Measurements from ENCODE around the gene GALNT18.
A peak's percentile ranks its signal among the peaks of the same experiment; 100 is the strongest.

Gene GALNT18

DNA sequence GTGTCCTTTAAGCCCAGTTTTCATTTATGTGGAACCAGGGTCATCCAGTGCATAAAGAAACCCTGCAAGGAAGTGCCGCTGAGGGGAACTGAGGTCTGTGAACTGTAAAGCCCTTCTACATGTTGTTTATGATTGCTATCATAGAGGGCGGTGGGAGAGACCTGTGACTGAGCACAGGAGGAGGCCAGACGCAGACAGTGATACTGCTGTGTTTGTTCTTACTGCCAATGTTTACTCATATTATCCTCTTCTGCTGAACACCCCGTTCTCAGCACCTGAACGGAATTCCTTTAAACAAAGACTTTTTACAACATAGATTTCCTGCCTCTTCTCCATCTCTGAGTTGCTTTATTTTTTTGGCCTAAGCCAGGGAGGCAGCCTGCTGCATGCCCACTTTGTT, 967 bp upstream of the GALNT18 start:
- no peak for DNase-seq

DNA sequence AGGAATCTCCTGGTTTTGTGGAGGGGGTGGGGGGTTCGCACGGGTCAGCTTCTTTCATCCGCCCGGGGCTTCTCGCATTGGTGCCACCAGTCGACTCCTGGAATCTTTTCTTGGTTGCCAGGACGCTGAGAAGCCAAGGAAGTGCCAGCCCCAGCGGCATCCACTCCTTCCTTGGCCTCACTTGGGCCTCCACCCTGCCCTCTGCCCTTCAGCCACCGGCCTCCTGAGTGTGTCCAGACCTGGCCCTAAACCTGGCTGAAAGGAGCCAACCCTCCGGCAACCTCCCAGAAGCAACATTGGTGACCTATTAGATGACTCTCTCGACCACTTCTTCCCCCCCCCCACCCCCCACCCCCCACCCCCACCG, 518 bp upstream of the GALNT18 start:
- DNase-seq: no peak

DNA sequence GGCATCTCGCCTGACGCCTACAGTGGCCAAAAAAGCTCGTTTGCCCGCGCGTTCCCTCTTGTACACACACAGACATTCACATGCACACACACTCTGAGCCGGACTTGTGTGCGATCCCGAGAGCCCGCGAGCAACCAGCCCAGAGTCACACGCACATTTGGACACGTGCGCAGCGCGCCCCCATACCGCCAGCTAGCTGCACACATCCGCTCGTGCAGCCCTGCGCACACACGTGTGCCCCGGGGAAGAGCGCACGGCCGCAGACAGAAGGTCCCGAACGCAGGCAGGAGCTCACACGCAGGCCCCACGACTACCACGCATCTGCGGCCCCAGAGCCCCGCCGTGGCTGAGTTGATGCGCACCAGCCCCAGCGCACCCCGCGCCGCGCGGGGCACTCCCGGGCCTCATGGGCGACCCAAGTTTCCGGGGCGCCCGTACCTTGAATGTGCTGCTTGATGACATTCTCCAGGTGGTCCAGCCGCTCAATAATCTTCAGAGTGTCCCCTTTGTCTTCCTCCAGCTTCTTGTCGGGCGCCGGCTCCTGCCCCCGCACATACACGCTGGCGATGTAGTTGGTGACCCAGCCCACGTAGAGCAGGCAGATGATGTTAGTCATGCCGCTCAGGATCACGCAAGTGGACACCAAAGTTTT, 758 bp downstream of the GALNT18 start:
- DNase-seq: peak; percentile 21

DNA sequence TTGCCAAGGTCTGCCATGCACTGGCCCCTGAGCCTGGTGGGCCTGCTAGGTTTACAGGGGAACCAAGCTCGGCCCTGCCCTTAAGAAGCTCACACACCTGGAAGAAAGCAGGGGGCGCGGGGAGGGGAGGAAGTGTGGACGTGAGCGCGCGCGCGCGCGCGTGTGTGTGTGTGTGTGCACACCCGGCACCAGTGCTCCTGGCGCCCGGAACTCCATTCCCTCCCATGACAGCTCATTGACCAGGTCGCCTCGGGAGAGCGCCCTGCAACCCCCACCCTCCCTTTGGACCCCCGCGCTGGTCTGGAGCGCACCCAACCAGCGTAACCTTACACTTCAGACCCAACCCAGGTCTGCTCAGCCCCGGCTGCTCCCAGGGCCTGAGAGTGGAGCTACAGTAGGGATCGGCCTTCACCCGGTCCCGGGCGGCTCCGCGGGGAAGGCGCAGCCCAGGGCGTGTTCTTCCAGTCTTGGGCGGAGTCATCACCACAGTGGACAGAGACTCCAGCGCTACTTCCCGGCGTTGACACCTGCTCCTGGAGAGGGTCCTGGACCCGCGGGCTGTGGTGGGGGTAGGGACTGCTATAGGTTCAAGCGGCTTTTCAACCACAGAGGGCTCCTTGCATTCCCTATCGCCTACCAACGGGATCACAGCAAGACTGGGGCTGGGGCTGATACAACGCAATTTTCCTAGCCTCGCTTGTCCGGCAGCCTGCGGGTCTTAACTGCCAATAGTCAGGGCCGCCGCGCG, 1.5 kb downstream of the GALNT18 start:
- DNase-seq: no peak

DNA sequence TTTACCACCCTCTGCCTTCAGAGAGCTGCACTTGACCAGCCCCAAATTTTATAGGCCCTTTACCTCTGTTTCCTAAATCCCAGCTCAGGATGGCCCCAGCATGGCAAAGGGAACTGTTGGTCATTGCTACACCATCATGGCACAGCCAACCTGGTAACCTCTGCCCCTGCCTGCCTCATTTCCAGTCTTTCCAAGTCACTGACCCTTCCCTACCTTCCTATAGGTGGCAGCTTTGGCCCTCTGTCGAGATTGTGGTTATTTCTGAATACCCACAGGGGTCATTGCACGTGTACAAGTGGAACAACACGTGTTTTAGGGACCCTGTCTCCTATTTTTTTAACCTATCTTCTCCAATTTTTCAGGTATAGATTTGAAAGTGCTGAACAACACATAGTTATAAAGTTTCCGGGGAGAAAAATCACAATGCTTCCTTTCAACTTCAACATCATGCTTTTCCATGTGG, 2.8 kb downstream of the GALNT18 start:
- no peak for DNase-seq

DNA sequence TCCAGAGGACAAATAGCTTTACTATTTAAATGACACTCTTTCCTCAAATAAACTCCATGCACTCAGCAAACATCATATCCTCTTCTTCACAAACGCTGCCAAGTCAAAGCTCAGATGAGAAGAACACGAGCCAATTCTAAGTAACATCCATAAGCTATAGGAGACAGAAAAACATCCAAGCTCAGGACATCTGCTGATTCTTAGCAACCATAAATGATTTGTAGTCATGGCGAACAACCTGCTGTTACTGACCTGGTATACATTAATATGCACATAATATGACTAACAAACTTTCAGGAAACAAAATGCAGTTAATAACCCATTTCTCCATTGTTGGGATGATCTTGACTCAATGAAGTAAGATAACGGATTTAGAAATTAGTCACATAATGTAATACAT, 6.7 kb downstream of the GALNT18 start:
- DNase-seq: no peak

DNA sequence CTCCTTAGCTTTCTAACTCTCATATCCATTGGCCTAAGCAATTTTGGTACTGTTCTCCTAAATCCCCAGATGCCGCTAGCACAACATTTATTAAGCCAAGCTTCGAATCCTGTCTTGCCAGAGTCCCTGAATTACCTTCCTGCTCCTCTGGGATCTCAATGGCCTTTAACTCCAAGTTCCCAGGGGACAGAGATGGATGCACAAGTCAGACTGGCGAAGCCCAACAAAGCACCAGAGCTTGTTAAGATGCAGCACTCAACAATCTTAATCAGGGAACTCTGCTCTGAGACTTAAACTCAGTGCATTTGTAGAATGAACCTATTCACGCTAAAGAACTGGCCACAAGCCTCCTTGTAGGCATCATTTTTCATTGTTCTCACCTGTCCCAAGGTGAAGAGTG, 9.4 kb downstream of the GALNT18 start:
- DNase-seq: no peak

DNA sequence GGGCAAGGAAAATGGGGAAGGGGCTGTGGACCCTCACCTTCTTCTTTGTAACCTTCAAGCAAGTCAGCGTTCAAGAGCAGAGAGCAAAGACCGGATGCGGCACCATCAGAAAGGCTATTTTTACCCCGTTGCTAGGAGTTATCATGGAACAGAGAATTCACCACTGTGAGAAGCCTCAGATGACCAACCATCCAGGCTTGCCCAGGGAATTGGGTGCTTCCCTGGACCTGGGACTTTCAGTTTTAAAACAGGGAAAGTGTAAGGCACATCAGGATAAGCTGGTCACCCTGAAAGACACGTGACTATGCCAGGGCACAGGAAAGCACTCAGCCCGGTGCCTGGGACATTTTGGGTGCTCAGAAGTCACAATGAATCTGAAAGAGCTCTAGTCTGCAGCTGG, 10.4 kb downstream of the GALNT18 start:
- DNase-seq: no peak

DNA sequence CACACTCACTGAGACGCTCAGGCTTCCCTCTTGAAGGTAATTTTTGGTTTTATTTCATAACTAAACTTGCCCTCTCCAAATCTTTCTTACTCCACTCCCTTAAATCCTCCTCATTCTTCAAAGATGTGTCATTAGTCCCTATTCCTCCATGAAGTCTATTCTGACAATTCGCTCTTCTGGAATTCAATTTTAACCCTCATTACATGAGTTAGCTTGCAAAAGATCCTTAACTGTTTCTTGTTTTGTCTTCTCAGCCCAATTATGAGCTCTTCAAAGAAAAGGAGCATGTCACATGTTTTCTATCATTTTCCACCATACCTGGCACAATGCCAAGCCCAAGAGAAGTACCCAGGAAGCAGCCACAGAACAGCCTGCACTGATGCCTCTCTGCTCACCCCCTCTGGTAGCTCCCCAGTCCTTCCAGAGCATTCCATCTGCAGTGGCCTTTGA, 13.0 kb downstream of the GALNT18 start:
- DNase-seq: no peak

DNA sequence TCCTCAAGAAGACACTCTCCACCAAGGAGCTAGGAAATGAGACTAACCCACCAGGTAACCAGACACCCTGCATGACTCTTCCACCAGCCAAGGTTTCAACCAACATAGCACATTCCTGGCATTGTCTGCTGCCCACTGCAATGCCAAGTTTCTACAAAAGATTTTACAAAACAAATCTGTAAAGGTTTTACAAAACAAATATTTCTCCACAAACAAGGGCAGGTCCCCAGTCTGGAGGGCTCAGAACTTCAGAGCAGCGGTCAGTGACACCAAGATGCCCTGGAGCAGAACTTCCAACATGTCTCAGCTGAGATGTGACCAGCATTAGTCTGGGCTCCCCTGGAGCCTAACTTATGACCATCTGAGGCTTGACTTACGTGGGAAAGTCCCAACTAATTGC, 14.0 kb downstream of the GALNT18 start:
- no peak for DNase-seq

DNA sequence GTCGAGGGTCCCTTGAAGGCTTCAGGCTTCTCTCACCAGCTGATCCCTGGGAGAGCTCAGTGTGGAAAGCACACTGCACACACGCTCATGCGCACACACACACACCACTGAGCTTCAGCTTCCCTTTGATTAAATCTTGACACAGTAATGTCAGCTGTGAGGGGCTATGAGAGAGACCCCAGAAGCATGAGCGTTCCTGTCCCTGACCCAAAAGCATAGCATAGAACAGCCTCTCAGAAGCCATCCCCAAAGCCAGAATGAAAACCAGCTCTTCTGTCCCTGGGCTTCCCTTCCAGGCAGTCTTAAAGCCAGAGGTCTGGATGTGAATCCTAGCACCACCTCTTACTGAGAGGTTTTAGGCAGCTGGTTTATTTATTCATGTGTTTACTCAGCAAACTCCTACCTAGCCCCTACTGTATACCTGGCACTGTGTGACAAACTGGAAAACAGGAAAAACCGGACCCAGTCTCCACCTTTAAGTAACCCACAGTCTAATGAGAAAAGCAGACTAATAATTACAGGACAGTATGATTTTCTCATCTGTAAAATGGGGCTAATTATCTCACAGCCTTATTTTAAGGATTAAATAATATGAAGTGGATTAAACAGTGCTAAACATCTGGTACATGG, 15.9 kb downstream of the GALNT18 start:
- DNase-seq: no peak

DNA sequence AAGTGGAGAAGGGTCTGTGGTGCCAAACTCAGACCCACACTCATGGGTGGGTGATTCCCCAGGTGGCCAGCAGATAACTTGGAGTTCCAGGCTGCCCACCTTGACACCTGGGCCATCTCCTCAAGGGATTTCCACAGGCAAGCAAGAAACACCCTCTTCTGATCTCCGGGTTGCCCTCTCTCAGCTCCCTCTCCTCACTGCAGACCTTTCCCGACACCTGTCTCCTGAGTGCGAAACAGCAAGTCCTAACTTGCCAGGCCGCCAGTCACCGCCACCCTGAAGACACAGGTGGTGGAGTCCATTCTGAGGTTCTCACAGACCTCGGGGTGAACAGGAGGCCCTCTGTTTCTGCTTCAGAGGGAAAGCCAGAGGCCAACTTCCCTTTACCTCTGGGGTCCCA, 16.6 kb downstream of the GALNT18 start:
- no peak for DNase-seq

DNA sequence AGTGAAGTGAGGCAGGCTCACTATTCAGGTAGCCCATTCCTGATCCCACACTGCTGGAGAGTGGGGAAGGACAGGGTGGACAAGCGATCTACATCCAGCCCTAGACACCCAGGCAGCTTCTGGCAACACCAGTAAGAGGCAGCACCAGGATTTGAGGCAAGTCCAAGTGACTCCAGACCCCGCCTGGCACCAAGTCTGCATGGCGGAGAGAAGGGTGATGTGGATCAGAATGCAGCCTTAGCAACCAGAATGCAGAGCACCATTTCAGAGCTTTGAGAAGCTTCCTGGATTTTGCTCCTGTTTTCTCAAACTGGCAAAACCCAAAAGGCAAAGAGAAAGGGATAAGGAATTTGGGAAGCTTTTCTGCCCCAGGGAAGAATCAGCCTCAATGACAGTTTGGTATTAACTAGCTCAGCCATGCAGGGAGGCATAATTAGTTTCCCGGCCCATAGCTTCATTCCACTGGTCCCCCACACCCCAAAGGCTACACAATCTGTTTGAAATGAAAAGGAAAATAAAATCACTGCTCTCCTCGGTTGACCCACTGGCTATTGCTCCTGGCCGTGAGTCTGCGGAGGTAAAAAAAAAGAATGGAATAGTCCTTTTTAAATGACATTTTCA, 17.3 kb downstream of the GALNT18 start:
- no peak for DNase-seq

DNA sequence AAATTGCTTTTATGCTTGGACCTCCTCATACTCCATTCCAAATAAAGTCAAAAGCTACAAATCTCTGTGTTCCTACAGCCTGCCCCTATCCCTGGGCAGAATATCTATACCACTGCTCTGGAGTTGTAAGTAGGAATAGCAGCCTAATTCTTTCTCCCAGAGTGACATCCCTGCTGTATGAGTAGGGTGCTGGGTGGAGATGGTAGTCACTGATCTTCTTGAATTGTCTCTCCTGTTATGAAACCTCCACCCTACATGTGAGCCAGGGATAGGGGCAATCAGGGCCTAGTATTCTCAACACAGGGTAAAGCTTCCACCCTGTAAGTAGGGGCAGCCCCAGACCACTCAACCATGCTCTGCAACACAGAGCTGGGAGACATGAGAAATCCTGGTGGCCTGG, 19.8 kb downstream of the GALNT18 start:
- no peak for DNase-seq

DNA sequence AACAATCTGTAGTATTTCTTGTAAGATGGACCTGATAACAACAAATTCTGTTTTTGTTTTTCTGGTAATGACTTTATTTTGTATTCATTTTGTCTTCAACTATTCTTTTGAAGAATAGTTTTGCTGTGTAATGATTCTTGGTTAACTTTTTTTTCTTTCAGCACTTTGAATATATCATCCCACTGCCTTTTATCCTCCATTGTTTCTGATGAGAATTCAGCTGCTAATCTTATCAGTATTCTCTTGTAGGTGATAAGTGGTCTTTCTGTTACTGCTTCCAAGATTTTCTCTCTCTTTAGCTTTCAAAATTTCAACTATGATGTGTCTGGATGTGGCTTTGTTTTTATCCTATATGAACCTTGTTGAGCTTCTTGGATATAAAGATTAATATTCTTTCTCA, 21.5 kb downstream of the GALNT18 start:
- DNase-seq: no peak

DNA sequence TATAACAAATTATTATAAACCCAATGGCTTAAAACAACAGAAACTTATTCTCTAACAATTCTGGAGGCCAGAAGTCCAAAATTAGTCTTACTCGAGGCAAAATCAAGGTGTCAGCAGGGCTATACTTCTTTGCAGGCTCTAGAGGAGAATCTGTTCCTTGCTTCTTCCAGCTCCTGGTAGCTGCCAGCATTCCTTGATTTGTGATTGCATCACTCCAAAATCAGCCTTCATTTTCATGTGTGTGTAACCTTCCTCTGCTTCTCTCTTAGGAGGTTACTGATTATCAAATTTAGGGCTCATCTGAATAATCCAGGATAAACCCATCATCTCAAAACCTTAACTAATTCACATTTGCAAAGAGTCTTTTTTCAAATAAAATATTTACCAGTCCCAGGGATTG, 23.6 kb downstream of the GALNT18 start:
- no peak for DNase-seq

DNA sequence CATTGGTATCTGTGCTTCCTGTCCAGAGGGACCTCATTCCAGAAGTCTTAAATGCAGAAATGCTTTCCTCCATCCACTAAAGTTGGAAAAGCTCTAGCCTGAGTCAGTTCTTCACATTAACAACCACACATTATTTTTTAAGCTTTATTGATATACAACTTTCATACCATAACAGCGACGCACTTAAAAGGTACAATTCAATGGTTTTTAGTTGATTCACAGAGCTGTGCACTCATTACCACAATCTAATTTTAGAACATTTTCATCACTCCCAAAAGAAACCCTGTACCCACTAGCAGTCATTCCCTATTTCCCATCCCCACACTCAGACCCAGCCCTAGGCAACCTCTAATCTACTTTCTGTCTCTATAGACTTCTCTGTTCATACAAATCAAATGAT, 27.6 kb downstream of the GALNT18 start:
- DNase-seq: no peak

DNA sequence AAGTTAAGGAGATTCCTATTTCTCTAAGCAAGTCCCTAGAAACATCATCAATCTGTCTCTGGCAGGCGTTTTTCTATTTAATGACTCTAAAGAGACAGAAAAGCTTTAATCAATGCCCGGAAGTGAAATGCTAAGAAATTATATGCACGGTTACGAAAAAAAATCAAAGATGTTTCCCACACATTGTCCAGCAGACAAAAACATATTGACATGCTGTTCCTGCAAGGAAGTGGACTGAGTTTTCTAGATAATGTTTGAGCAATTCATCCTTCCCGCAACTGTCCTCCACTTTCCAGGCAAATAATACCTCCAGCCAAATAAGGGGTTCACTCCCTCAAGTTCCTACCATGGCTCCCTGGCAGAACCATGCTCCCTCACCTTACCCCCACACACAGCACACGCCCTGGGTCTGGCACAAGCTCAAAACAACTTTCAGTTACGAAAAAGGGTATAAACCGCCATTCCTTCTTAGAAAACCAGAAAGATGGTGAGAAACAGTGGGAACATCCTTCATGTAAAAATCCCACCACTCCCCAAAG, 29.6 kb downstream of the GALNT18 start:
- no peak for DNase-seq

DNA sequence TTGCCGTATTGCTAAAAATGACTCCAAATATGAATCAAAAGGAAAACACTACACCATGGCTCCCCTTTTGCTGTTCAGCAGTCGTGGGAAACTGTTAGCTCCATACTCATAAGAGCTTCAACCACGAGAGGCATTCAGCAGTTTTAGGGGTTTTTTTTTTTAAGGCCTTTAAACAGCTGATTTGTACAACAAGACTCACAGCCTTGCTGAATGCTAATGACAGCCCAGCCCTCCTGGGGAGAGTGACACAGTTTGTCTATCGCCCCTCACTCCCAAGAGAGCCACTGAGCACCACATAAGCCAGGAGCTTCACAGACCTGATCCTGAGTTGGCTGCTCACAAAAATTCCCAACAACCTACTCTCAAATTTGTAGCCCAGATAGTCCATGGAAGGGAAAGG, 32.4 kb downstream of the GALNT18 start:
- no peak for DNase-seq

DNA sequence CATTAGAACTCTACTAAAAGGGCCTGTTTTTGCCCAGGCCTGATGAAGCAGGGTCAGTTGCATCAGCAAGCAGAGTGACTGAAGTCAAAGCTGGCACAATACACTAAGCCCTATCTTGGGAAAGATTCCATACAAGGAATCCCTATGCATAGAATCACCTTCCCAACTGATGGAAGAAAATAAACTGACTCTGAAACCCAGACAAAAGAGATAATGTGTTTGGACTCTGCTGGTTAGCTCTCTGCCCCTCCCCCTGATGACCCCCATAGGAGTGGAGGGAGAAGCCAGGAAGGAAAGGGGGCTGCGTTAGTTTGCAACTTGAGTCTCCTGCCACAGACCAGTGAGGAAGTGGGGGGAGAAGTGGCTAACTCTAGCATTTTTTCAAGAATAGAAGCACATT, 32.9 kb downstream of the GALNT18 start:
- DNase-seq: no peak

DNA sequence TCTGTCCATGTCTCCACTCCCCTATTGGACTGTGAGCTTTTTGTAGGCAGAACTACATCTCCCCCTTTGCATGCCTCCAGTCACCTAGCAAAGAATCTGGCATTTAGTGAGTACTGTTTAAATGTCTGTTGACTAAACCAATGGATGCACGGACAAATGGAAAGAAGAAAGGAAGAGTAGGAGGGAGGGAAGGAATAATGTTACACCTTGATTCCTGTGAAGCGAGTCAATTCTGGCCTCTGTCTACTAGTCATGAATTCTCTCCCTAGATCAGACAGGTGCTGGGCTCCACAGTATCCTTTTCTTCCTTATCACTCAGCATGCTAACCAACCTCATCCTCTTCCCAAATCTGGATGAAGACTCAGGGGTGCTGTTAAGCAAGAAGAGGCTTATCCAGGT, 33.6 kb downstream of the GALNT18 start:
- DNase-seq: no peak

DNA sequence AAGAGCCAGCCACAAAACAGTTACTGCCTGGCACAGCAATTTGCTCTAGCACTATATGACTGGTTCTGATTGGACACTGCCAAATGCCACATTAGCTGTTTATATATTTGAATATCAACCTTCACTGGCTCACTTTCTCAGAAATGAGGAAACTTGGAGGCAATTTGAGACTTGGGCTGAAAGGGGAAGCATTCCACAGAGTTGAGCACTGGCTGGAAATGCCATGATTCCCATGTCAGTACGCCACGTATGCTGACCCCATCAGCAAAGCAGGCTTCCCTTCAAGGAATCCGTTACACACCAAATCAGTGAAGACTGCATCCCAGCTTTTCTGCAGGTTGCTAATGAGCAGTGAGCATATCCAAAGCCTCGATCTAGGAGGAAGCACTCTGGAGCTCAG, 34.7 kb downstream of the GALNT18 start:
- DNase-seq: no peak

DNA sequence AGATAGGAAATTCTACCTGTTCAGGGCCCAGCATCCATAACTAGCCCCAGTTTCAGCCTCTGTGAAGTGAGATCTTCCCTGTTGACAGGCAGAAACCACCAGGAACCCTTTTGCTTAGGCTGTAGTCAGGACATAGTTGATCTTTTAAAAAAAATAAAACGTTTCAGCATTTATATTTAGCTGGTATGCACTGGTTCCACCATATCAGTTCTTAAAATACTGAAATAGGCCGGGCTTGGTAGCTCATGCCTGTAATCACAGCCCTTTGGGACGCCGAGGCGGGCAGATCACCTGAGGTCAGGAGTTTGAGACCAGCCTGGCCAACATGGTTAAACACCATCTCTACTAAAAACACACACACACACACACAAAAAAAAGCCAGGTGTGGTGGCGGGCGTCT, 35.3 kb downstream of the GALNT18 start:
- no peak for DNase-seq

DNA sequence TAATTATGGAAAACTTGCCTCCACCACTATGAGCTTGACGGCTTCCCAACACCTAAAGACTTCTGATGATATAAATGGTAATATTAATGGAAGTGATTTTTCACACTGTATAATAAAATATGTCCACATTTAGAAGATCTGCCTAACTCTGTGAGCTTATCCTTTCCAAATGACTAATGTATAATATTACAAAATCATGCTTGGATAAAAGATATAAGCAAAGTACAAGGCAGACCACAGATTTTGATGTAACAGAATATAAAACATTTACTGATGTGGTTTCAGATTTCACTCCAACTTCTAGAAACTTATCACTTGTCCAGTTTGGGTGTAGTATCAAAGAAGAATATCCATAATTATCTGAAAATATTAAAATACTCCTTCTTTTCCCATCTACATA, 36.9 kb downstream of the GALNT18 start:
- DNase-seq: no peak
